Measurements from ENCODE around the gene TRMT11. TPM values are rescaled to one million over a fixed set of nuclear protein-coding genes. Genes with fewer than 3 reads are reported as not detected.

The TRMT11 gene
- total RNA-seq, 2 experiments from 2014 or later: 21.6 to 22.5 TPM

DNA sequence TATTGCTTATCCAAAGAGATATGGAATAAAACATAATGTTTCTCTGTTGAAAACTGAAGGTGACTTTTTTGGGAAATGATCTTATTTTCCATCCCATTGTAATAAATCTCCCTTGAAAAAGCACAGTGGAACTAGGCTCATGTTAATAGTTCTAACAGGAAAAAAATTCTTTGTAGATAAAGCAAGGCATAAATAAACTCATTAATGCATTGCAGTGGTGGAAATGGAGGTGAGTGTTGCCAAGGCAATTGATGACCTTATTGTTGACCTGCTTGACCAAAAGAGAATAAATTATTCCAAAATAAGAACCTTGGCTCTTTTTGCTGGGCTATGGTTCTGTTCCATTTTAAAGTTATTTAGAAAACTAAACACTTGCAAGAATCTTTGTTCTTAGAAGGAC, 55.2 kb downstream of the TRMT11 start:
- H3K27me3 ChIP-seq (ENCODE audit: control insufficient read depth in 1 of 2, insufficient read depth in 2 of 2, low read length in 2 of 2): no peaks in the 10 kb centered on the region
- H3K27ac ChIP-seq (ENCODE audit: low read depth in 1 of 2, low read length in 2 of 2): no peak overlapping the region
- intact Hi-C loops (cut with DNase I, micrococcal nuclease): no loop called here
- no peak overlapping the region for H3K4me3 Mint-ChIP-seq
- H3K27me3 Mint-ChIP-seq: no peaks in the 10 kb centered on the region
- H3K36me3 ChIP-seq (ENCODE audit: insufficient read depth, low read length): peaks cover 35% of the 10 kb centered on the region
- no peaks in the 10 kb centered on the region for H3K4me1 Mint-ChIP-seq (ENCODE audit: low read depth)
- ChIA-PET CTCF (no interaction called here), POLR2A (no interaction called here)
- H3K4me3 ChIP-seq (ENCODE audit: low read length): no peak overlapping the region
- no peak for ATAC-seq (ENCODE audit: poor library complexity)
- peaks cover 2% of the 10 kb centered on the region for H3K9me3 Mint-ChIP-seq
- TF ChIP-seq CTCF (IDR thresholded peaks at IDR 0.05): no peak
- no peaks in the 10 kb centered on the region for H3K9me3 ChIP-seq (ENCODE audit: control insufficient read depth in 1 of 2, insufficient read depth in 1 of 2, low read length in 2 of 2)
- DNase-seq: no peak
- peaks cover 85% of the 10 kb centered on the region for H3K36me3 Mint-ChIP-seq (ENCODE audit: low read depth)
- no peak overlapping the region for H3K27ac Mint-ChIP-seq
- H3K4me1 ChIP-seq (ENCODE audit: insufficient read depth, low read length): no peaks in the 10 kb centered on the region

DNA sequence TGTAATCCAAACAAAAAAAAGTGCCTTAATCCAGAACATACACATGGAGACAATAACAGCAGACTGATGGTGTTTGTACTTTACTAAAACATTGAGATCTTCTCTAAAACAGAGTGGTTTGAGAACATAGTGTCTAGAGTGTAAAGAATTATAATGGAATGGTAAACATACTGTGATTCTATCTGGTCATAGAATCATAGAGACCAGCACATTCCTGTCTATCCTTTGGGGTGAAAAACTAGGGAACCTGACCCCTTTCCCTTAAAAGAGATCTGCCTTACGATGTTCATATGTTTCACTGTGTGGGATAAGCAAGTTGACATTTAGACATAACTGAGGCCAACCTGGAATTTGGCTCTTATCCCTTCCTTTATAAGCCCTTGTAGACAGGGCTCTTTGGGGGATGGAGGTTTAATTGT, 55.7 kb downstream of the TRMT11 start:
- no peaks in the 10 kb centered on the region for H3K9me3 ChIP-seq (ENCODE audit: control insufficient read depth in 1 of 2, insufficient read depth in 1 of 2, low read length in 2 of 2)
- no peak for DNase-seq
- Mint-ChIP-seq H3K27ac (no peak overlapping the region), H3K9me3 (peaks cover 2% of the 10 kb centered on the region), H3K36me3 (ENCODE audit: low read depth) (peaks cover 85% of the 10 kb centered on the region), H3K4me3 (no peak overlapping the region), H3K27me3 (no peaks in the 10 kb centered on the region), H3K4me1 (ENCODE audit: low read depth) (no peaks in the 10 kb centered on the region)
- ChIA-PET CTCF (no interaction called here), POLR2A (no interaction called here)
- TF ChIP-seq CTCF (IDR thresholded peaks at IDR 0.05): no peak
- H3K27ac ChIP-seq (ENCODE audit: low read depth in 1 of 2, low read length in 2 of 2): no peak overlapping the region
- H3K4me1 ChIP-seq (ENCODE audit: insufficient read depth, low read length): no peaks in the 10 kb centered on the region
- no peak overlapping the region for H3K4me3 ChIP-seq (ENCODE audit: low read length)
- intact Hi-C loops (cut with DNase I, micrococcal nuclease): no loop called here
- peaks cover 32% of the 10 kb centered on the region for H3K36me3 ChIP-seq (ENCODE audit: insufficient read depth, low read length)
- ATAC-seq (ENCODE audit: poor library complexity): no peak
- H3K27me3 ChIP-seq (ENCODE audit: control insufficient read depth in 1 of 2, insufficient read depth in 2 of 2, low read length in 2 of 2): no peaks in the 10 kb centered on the region

GRCh38 chr6:126047648-126048047, 61.3 kb downstream of the TRMT11 start:
- CTCF ChIA-PET: no interaction called here
- ATAC-seq (ENCODE audit: poor library complexity) (no peak), DNase-seq (no peak)
- peaks cover 3% of the 10 kb centered on the region for H3K36me3 ChIP-seq (ENCODE audit: insufficient read depth, low read length)
- no peaks in the 10 kb centered on the region for H3K27me3 Mint-ChIP-seq
- POLR2A ChIA-PET: no interaction called here
- H3K4me3 ChIP-seq (ENCODE audit: low read length): no peak overlapping the region
- no peaks in the 10 kb centered on the region for H3K9me3 ChIP-seq (ENCODE audit: control insufficient read depth in 1 of 2, insufficient read depth in 1 of 2, low read length in 2 of 2)
- H3K4me1 Mint-ChIP-seq (ENCODE audit: low read depth): no peaks in the 10 kb centered on the region
- H3K27ac ChIP-seq (ENCODE audit: low read depth in 1 of 2, low read length in 2 of 2): no peak overlapping the region
- peaks cover 56% of the 10 kb centered on the region for H3K36me3 Mint-ChIP-seq (ENCODE audit: low read depth)
- no peak overlapping the region for H3K27ac Mint-ChIP-seq
- H3K27me3 ChIP-seq (ENCODE audit: control insufficient read depth in 1 of 2, insufficient read depth in 2 of 2, low read length in 2 of 2): no peaks in the 10 kb centered on the region
- peaks cover 2% of the 10 kb centered on the region for H3K9me3 Mint-ChIP-seq
- no peaks in the 10 kb centered on the region for H3K4me1 ChIP-seq (ENCODE audit: insufficient read depth, low read length)
- intact Hi-C loops (cut with DNase I, micrococcal nuclease): no loop called here
- no peak for TF ChIP-seq CTCF (IDR thresholded peaks at IDR 0.05)
- H3K4me3 Mint-ChIP-seq: no peak overlapping the region
